ENCODE data around the gene PCDH15.

The PCDH15 gene

DNA sequence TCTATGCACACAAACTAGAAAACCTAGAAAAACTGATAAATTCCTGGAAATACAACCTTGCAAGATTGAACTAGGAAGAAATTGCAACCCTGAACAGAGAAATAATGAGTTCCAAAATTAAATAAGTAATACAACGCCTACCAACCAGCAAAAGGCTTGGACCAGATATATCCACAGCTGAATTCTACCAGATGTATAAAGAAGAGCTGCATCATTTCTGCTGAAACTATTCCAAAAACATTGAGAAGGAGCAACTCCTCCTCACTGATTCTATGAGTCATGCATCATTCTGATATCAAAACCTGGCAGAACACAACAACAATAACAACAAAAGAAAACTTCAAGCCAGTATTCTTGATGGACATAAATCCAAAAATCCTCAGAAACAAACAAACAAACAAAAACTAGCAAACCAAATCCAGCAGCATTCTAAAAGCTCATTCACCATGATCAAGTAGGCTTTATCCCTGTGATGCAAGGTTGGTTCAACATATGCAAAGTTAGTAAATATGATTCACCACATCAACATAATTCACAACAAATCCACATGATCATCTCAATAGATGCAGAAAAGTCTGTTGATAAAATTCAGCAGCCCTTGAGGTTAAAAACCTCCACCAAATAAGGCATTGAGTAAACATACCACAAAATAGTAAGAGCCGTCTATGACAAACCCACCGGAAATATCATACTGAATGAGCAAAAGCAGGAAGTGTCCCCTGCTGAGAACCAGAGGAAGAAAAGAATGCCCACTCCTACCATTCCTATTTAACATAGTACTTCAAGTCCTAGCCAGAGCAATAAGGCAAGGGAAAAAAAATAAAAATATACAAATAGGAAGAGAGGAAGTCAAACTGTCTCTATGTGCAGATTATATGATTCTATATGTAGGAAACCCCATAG lies 98.2 kb downstream of the PCDH15 start:
- FAIRE-seq: no peak

DNA sequence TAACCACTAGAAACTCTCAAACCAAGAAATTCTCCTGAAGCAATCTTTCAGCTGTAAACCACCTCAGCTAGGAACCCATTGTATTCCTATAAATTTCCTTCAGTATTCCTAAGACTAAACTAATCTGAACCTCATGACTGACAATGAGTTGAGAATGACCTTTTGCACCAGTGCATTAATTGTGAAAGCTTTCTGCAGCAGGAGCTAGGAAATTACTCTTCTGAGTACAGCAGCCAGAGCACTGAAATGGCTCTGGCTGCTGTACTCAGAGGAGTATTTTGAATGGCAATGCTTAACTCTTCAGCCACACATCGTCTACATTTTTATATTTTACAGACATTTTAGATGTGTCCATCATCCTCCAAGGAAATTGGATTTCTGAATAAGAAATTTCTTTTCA lies 109.7 kb downstream of the PCDH15 start:
- FAIRE-seq: no peak

DNA sequence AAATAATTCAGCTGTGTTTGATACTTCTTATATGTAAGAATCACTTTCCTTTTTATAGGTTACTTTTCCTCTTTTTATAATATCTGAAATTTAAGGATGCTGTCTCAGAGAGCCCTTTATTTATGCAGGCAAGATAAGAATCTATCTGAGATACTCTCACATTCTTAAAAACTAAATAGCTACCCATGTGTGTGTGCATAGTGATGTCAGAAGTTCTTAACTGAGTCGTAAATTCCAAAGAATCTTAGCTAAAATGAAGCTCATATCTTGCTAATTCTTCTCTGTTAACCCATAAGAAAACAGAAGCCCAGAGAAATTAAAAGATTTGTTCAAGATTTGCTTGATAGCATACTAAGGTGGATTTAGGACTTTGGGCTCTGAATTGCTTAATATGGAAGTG lies 118.5 kb downstream of the PCDH15 start:
- FAIRE-seq: no peak

DNA sequence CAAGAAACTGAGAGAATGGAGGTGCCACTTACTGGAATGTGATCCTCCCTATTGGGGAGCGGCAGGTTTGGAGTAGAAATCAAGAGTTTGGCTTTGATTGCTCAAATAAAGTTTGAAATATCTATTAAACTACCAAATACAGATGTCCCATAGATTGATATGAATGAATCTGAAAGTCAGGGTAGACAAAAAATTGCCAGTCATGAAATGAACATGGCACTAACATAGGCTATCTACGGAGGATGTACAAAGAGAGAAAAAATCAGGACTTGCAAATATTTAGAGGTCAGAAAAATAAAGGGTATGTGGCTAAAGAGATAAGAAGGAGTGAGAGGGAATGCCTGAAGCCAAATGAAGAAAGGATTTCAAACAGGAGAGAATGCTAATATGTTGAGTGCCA lies 119.9 kb downstream of the PCDH15 start:
- no peak for FAIRE-seq

DNA sequence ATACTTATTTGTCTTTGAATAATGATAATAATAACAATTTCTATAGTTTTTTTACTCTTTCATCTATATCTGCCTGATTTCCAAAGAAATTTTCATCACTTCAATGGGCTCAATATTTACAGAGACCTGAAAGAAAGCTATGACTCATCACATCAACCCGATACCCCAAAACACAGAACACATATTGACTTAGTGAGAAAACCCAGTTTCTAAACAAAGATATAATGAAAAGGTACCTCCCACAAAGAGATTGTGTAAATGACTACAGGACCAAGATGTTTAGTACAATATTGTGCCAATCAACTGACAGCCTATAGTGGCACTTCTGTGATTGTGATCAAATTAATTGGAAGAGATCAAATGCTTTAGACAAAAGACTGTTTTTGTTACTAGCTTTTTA lies 133.9 kb downstream of the PCDH15 start:
- no peak for FAIRE-seq

DNA sequence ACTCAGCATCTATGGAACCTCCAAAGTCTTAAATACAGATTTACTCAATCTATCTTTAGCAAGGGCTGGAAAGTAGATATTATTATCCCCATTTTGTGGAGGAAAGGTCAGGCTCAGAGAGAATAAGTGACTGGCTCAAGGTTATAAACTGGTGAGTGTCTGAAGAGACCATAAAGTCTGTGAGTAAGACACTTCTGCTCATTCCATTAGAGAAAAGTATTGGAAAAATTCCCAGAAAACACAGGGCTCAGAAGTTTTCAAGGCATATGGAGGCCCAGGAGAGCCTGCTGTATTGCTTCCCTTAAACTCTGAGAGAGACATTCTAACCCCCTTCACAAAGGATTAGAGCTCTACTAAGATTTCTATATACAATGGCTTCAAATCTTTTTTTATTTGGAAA lies 134.8 kb downstream of the PCDH15 start:
- no peak for FAIRE-seq

DNA sequence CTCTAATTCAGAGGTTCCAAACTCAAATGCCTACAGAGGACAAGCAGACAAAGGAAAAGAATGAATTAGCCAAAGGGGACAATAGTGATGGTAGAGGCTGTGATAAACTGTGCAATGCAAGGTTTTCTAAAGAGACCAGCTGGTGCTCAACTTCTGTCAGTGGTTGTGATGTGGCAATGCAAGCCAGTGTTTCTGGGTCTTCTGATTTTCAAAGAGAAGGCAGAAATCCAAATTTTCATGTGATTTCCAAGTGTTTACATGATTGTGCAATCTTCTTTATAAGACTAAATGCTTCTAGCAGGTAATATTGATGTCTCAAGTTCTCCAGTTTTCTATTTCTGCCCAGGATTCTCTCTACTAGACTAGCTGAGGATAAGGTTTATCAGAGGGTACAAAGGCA lies 135.9 kb downstream of the PCDH15 start:
- FAIRE-seq: no peak

DNA sequence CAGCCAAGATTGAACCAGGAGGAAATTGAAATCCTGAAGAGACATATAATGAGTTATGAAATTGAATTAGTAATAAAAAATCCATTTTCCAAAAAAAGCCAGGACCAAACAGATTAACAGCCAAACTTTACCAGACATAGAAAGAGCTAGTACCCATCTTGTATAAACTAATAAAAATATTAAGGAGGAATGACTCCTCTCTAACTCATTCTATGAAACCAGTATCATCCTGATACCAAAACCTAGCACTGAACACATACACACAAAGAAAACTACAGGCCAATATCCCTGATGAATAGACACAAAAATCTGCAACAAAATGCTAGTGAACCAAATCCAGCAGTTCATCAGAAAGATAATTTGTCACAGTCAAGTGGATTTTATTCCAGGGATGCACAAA lies 140.6 kb downstream of the PCDH15 start:
- no peak for FAIRE-seq

DNA sequence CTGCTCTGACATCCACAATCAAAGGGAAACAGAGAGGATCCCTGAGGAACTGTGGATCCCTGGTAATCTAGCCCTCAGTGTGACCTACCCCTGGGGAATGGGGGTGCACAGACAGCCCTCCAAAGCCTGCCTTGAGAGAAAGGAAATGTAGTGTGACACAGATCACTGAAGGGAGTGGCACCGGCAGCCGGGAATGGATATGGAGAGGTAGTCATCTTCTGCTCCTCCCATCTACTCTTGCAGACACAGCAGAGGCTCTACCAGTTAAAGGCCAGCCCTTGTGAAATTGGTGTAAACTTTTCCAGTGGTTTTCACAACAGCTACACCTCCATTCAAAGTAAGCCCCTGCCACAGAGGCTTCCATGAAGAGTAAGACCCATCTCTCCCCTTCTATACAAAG lies 144.4 kb downstream of the PCDH15 start:
- no peak for FAIRE-seq

DNA sequence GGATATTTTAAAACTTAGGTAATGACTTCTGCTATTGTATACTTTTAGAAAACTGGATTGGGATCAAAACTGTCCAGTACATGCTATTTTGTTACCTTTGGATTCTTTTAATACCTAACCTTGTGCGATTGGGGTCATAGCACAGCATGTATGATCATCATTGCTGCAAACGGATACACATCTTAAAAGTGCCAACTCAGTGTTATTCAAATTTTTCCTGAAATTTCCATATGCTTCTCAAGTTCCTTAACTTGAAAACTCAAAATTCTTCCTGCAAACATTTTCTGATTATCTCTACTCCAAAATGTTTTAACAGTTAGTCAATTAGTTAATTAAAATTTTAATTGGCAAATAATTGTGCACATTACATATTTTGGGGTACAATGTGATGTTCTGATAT lies 147.5 kb downstream of the PCDH15 start:
- no peak for FAIRE-seq

DNA sequence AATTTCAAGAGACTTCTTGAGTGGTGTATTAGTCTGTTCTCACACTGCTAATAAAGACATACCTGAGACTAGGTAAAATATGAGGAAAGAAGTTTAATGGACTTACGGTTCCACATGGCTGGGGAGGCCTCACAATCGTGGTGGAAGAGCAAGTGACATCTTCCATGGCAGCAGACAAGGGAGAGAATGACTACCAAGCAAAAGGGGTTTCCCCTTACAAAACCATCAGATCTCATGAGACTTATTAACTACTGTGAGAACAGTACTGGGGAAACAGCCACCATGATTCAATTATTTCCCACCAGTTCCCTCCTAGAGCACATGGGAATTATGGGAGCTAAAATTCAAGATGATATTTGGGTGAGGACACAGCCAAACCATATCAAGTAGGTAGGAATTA lies 150.5 kb downstream of the PCDH15 start:
- FAIRE-seq: no peak

DNA sequence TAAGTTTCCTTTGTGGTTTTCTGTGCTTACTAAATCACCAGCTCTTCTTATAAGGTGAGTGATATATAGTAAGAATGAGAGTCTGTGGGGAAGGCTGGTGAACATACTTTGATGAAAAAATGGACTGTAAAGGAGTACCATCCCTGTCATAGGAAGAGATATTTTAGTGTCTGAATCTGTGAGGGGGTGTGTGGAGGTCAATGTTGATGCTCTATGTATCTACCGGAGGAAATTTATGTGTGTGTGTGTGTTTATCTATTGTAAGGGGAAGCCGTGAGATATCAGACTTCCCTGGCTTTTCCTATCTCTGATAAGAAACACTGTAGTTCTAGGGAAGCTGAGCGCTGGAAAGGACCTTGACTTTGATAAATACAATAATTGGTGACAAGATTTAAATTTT lies 179.0 kb downstream of the PCDH15 start:
- no peak for FAIRE-seq

DNA sequence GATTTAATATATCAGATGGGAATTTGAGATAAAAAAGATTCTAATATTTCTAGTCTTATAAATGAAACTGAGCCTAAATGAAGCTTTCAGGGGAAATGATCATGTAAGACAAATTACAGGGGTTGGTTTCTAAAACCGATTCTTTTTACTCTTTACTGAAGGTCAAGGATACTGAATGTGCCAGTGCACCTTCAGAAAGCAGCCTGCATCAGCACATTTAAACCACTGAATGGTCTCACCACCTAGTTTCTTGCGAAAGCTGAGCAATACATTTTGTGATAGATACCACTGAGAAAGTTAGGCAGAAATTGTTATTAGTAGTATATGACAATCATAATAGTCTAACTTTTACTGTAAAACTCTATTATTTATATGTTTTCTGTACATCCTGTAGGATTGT lies 180.7 kb downstream of the PCDH15 start:
- no peak for FAIRE-seq

DNA sequence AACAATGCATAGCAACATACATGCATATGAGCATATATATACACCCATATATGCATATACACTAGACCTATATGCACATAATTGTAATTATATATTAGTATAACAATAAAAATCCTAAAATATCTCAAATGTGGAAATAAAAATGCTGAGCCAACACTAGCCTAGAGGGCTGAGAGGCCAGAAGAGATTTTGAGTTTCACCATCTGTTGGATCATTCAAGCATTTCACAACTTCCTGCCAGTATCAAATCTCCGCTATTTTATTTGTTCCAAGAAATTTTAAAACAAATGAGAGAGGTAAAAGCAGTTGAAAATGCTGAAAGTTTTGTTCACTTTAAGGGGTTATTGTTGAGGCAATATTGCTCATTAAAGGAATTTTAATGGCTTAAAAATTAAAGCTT lies 187.0 kb downstream of the PCDH15 start:
- FAIRE-seq: no peak

DNA sequence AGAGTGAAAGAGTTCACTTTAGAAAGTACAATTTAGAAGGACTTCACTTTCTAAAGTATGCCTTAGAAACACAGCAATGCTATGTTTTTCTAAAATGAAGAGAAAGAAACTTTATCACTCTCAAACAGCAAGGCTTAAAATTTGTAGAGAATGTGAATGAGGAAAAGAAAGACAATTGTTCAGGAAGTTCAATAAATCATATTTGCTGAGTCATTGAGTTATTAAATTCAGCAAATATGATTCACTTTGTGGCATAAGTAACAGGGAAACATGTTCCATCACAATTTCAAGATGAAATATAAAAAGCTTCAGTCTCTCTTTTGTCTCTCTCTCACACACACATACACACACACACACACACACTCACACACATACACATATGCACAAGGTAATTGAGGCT lies 187.9 kb downstream of the PCDH15 start:
- no peak for FAIRE-seq

DNA sequence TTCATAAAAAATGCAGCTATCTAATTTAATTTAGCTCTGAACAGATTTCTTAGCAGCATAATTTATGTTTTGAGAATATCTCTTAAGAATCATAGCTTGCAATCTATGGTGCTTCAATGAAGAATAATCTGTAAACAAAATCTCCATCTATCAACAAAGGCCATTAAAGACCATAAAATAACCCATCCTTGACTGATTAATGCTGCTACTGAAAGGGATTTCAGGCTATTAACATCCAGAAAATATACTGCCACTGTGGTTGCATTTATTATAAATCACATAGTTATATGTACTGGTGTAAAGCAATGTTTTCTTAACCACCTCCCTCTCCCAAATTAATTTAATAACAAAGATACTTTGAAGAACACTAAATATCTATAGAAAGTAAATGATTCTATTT lies 191.6 kb downstream of the PCDH15 start:
- no peak for FAIRE-seq

DNA sequence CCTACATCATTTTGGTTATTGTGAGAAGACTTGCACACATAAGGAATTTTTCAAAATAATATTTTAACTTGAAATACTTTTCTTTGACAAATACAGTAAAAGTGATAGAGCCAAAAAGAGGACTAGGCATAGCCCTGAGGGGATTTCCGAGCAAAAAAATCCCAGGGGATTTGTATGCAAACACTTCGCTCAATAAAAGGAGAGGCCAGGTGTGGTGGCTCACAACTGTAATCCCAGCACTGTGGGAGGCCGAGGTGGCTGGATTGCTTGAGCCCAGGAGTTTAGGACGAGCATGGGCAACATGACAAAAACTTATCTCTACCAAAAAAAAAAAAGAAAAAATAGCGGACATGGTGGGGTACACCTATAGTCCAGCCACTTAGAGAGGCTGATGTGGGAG lies 193.0 kb downstream of the PCDH15 start:
- FAIRE-seq: no peak

DNA sequence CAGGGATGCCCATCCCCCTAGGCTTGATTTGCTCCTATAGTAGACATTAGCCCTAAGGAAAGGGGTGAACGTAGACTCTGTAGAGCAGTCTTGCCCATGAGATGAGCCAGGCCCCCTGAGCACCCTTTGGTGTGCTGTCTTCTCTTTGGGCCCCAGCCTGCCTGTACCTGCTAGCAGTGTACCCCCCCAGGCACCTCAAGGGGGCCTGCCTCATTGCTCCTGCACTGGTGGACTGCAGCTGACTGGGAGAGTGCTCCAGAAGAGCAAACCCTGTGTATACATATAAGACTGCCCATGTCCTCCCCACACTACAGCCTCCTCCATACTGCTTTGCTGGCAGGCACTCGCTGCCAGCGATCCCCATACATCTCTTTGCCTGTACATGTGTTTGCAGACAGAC lies 206.7 kb downstream of the PCDH15 start:
- FAIRE-seq: no peak

DNA sequence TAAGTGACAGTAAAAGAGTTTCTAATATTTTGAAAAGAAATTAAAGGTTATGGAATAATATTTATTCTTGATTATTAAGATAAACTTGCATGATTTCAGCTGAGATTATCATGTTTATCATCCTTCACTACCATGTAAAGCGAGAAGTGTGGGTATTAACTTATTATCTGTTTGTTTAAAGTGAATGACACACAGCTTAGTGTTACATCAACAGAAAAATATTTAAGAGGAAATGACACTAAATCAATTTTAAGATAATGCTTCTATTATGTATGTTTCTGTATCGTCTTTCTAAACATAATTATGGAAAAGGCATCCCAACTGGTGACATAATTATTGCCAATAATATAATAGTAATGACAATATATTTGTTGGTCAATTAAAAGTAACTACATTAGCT lies 213.1 kb downstream of the PCDH15 start:
- FAIRE-seq: no peak

DNA sequence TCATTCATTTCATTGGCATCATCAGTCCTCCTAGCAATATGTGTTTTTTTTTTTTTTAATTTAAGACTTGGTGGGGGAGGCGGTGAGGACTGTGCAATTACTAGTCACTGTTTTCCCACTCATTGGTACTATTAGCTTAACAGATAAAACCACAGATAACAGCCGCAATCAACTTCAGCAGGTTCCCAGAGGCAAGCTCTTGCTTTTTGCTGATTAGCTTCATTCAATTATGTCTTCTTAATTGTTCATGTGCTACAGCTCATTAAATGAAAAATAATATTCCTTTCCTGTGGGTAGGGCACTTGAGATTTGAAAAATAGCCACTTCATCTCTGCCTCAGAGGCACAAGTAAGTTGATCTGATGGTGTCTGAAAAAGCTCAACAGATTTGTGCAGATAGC lies 215.5 kb downstream of the PCDH15 start:
- FAIRE-seq: no peak

DNA sequence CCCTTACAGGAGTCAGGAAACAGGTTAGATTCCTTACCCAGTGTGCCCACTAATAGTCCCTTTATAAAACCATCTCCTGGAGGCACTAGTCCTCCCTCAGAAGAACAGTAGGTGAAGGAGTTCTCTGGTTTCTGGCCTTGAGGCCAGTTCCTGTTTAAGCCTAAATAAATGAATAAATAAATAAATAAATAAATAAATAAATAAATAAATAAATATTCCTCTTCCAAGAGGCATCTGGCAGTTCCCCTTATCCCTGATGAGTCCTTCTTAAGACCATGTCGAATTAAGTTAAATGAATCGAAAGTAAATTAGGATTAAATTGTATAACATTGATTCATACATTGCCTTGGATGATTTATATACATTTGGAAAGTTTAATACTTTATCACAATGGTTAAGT lies 223.3 kb downstream of the PCDH15 start:
- no peak for FAIRE-seq

DNA sequence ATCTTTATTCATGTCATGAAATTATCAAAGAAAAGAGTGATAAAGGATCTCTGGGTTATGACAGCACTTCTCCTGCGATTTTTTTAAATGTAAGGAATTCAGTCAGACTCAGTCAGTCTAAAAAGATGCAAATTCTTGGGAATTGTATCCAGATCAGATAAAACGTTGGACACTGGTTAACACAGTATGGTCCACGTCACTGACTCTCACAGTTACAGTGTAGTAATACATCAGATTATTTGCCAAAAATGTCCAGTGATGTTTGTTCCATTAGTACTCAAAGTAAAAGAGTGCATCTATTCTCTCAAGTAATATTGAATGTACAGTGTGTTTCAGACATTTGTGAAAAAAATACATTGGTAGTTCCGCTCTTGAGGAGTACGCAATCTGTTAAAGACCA lies 224.5 kb downstream of the PCDH15 start:
- FAIRE-seq: no peak

DNA sequence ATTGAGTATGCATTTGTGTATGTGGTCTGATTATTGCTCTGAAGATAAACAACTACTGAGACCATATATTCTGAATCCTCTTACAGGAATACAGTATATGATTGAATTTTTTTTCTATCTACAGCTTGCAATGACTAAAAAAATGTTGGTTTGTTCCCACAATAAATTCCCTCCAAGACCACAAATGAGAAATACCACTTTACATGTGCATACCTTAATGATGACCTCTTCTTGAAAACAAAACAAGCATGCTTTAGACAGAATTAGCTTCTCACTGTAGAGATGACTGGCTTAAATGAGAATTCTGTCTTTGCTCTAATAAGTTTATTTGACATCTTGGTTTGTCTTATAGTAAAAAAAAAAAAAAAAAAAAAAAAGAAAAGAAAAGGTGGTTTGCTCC lies 241.5 kb downstream of the PCDH15 start:
- FAIRE-seq: no peak

DNA sequence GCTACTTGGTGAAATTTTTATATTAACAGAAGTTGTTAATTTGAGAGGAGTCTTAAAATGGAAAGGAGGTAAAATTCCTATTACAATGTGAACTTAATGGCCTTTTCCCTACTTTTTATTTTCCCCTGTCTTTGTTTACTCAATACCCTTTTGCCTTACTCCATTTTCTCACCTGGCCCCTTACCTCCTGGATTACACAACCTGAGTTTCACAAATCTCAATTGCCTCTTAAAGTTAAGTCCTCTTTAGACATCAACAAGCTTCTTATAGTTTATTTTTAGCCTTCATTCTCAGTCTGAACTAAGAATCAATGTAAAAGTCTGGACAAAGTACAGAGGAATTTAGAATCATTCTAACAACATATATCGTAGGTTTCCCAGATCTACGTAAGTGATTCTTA lies 247.0 kb downstream of the PCDH15 start:
- FAIRE-seq: no peak

DNA sequence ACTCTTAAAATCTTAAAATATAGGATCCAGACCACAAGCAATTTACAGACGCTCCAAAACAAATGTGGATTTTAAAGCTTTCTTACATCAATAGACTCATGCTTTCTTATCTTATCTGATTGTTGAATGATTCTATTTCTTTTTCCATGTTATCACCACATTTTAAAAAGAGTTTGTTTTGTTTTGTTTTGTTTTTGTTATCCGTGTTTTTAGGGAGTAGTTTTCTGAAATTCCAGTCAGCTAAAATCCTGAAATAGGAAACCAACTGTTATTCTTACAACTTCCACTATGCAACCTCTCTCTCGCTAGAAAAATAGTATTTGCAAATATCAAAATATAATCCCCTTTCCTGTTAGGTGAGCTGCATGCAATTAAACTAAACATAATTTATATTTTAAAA lies 251.0 kb downstream of the PCDH15 start:
- FAIRE-seq: no peak

Data from TTC549 (cell line).